Upper lobe of left lung (tissue), 6 donors: ENCODE data around the gene SIK2. TPM values are rescaled to one million over a fixed set of nuclear protein-coding genes. Genes with fewer than 3 reads are reported as not detected.
"Not testable (repeated sequence)": the region's sequence is repeated elsewhere in the genome, so short reads cannot be mapped to it uniquely, and the experiment has no call there.

Experiments used
- ATAC-seq, 2 donors: fragments of 200-7000 bp; cut with Tn5 transposase; one replicate each; pipeline ENCODE4 v1.9.1; 2022; ENCODE audit warnings: mild to moderate bottlenecking in 2 of 2, moderate library complexity in 2 of 2; ENCODE audit not compliant: low FRiP score in 2 of 2
- DNase-seq, 2 donors: peaks; one replicate each; pipeline ENCODE4 v3.0.0-alpha.2; 2019 to 2020
- H3K27ac ChIP-seq, 4 donors: fragments of 200-600 bp; sonication (generic); one replicate each; pipeline ENCODE4 v1.5.1; 2016 to 2019
- H3K27me3 ChIP-seq, 4 donors: fragments of 200-600 bp; sonication (generic); one replicate each; pipeline ENCODE4 v1.5.1; 2017 to 2019
- H3K36me3 ChIP-seq, 4 donors: fragments of 200-600 bp; sonication (generic); one replicate each; pipeline ENCODE4 v1.5.1; 2016 to 2019
- H3K4me1 ChIP-seq, 4 donors: fragments of 200-600 bp; sonication (generic); one replicate each; pipeline ENCODE4 v1.5.1; 2018 to 2019
- H3K4me3 ChIP-seq, 4 donors: fragments of 200-600 bp; sonication (generic); one replicate each; pipeline ENCODE4 v1.5.1; 2017 to 2019; ENCODE audit warnings: mild to moderate bottlenecking in 2 of 4, moderate library complexity in 1 of 4
- H3K9me3 ChIP-seq, 4 donors: fragments of 200-600 bp; sonication (generic); one replicate each; pipeline ENCODE4 v1.5.1; 2018 to 2019
- EP300 ChIP-seq, 4 donors: sonication (generic); formaldehyde crosslinking; IDR thresholded peaks; one replicate each; pipeline ENCODE4 v1.5.1; 2017; ENCODE audit warnings: antibody characterized with exemption in 4 of 4, control low read depth in 2 of 4
- POLR2A ChIP-seq, 4 donors: fragments of 450-650 bp; IDR thresholded peaks; one replicate each; pipeline ENCODE4 v1.5.1; 2016 to 2017; ENCODE audit warnings: antibody characterized with exemption in 4 of 4, mild to moderate bottlenecking in 2 of 4
- POLR2AphosphoS5 ChIP-seq, 2 donors: sonication (generic); formaldehyde crosslinking; IDR thresholded peaks; one replicate each; pipeline ENCODE4 v1.5.1; 2017; ENCODE audit warnings: antibody characterized with exemption in 2 of 2
- WGBS, 2 donors: methylation state at CpG; one replicate each; pipeline ENCODE4 v1.1.5; 2017 to 2018; 5-methylcytosine and 5-hydroxymethylcytosine counted together
- total RNA-seq, 6 donors: library from RNA; depleted of rRNA in 4 of 6; stranded (reverse); fragments of >200 nt in 4 of 6; gene quantifications; one replicate each; pipeline versions ENCODE4 v1.1.0 to v1.2.1, GENCODE V29; 2016 to 2021
- TF ChIP-seq, protein P1 (sequence below), 6 experiments: fragments of 450-650 bp in 4 of 6; fragments of 200-600 bp in 2 of 6; sonication (generic) in 2 of 6; IDR thresholded peaks; one replicate each; pipeline ENCODE4 v1.5.1; 2016 to 2019; ENCODE audit warnings: antibody characterized with exemption in 6 of 6
- donor health status: DM: no; HTN: no; CAD: no; lungs with moderate emphysema.
- donor health status: DM: no; HTN: yes; CAD: no; lungs with severe emphysema.

SIK2 gene
- total RNA-seq, 6 donors from 2014 or later, result 23.0 to 35.9 (median 27.6) TPM

DNA sequence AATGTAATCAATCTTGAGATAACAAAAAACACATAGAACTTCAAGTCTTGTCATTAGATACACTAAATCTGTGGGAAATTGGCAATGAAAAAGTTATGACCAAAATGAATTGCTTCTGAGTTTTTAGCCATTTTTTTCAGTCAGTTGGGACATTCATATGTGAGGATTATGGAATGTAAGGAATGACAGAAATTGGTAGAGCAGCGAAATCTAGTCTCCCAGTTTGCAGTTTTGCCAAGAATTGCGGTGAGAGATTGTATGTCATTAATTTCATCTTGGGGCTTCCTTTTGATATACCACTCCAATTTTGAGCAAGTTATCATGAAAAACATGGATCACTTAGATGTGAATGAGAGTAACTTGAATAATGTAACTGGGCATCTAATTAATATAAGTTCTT is 49.9 kb downstream of the SIK2 start:
- Histone ChIP-seq H3K27me3 (no peaks in the 10 kb centered on the region), H3K4me3 (no peak overlapping the region), H3K36me3 (peaks cover 0 to 4% (median 0%) of the 10 kb centered on the region in 4 donors), H3K4me1 (peaks cover 0 to 6% (median 2%) of the 10 kb centered on the region in 4 donors), H3K9me3 (no peaks in the 10 kb centered on the region), H3K27ac (no peak overlapping the region)
- ATAC-seq (no peak), DNase-seq (no peak)
- 78 to 82% methylated on average over 2 of the region's 2 CpGs for WGBS, 2 donors
- no peak for TF ChIP-seq POLR2AphosphoS5 (IDR thresholded peaks at IDR 0.05)
- TF ChIP-seq POLR2A (IDR thresholded peaks at IDR 0.05), result no peak
- TF ChIP-seq, protein P1, sequence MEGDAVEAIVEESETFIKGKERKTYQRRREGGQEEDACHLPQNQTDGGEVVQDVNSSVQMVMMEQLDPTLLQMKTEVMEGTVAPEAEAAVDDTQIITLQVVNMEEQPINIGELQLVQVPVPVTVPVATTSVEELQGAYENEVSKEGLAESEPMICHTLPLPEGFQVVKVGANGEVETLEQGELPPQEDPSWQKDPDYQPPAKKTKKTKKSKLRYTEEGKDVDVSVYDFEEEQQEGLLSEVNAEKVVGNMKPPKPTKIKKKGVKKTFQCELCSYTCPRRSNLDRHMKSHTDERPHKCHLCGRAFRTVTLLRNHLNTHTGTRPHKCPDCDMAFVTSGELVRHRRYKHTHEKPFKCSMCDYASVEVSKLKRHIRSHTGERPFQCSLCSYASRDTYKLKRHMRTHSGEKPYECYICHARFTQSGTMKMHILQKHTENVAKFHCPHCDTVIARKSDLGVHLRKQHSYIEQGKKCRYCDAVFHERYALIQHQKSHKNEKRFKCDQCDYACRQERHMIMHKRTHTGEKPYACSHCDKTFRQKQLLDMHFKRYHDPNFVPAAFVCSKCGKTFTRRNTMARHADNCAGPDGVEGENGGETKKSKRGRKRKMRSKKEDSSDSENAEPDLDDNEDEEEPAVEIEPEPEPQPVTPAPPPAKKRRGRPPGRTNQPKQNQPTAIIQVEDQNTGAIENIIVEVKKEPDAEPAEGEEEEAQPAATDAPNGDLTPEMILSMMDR (IDR thresholded peaks at IDR 0.05), result no peak
- no peak for TF ChIP-seq EP300 (IDR thresholded peaks at IDR 0.05)

DNA sequence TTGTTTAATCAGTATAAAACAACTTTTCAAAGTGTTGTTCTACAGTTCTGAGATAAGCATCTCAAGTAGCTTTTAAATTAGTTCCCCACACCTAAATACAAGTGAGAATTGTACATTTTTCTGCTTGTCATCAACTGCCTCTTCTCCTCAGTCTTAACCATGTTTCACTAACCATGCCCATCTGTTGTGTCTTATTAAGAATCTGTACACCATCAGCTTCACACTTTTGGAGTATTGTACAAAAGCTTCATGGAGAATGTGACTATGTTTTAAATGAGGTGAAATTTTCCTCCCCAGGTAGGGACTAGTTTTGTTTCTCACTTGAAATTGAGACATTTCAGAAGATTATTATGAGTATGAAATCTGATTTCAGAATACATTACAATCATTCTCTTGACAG is 52.4 kb downstream of the SIK2 start:
- Histone ChIP-seq H3K27me3 (no peaks in the 10 kb centered on the region), H3K4me3 (no peak overlapping the region), H3K27ac (no peak overlapping the region), H3K36me3 (peaks cover 0 to 4% (median 0%) of the 10 kb centered on the region in 4 donors), H3K4me1 (peaks cover 0 to 6% (median 5%) of the 10 kb centered on the region in 4 donors), H3K9me3 (no peaks in the 10 kb centered on the region)
- TF ChIP-seq, protein P1 (IDR thresholded peaks at IDR 0.05), result no peak
- TF ChIP-seq EP300 (IDR thresholded peaks at IDR 0.05) (no peak), POLR2A (IDR thresholded peaks at IDR 0.05) (no peak), POLR2AphosphoS5 (IDR thresholded peaks at IDR 0.05) (no peak)
- no peak for ATAC-seq
- DNase-seq, result no peak

DNA sequence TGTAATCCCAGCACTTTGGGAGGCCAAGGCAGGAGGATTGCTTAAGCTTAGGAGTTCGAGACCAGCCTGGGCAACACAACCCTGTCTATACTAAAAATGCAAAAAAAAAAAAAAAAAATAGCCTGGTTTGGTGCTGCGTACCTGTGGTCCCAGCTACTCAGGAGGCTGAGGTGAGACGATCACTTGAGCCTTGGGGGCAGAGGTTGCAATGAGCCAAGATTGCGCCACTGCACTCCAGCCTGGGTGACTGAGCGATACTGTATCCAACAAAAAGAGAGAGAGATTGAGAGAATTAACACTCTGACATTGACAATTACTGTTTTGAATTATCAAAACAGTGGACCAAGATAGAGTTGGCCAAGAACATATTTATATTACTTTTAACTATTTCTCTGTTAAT is 53.7 kb downstream of the SIK2 start:
- no peak overlapping the region for H3K27ac ChIP-seq
- no peaks in the 10 kb centered on the region for H3K27me3 ChIP-seq
- peaks cover 0 to 7% (median 5%) of the 10 kb centered on the region in 4 donors for H3K4me1 ChIP-seq
- H3K36me3 ChIP-seq, result peaks cover 0 to 4% (median 0%) of the 10 kb centered on the region in 4 donors
- DNase-seq, result no peak
- ATAC-seq, result no peak
- 90 to 94% methylated on average over 5 of the region's 5 CpGs for WGBS, 2 donors
- TF ChIP-seq POLR2AphosphoS5 (IDR thresholded peaks at IDR 0.05), result no peak
- TF ChIP-seq, protein P1 (IDR thresholded peaks at IDR 0.05), result no peak
- no peak for TF ChIP-seq EP300 (IDR thresholded peaks at IDR 0.05)
- no peak for TF ChIP-seq POLR2A (IDR thresholded peaks at IDR 0.05)
- H3K9me3 ChIP-seq, result no peaks in the 10 kb centered on the region
- no peak overlapping the region for H3K4me3 ChIP-seq

DNA sequence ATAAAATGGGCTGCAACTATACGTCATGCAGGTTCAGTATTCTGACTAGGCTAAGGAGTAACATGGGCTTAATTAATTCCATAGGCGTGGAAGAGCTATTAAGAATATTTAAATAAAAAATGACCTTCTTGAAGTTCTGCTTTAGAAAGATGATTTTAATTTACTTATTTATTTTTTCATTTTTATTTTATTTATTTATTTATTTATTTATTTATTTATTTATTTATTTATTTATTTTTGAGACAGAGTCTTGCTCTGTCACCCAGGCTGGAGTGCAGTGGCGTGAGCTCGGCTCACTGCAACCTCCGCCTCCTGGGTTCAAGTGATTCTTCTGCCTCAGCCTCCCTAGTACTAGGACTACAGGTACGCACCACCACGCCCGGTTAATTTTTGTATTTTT is 55.7 kb downstream of the SIK2 start:
- ATAC-seq, H3K4me3 ChIP-seq, H3K27ac ChIP-seq, H3K4me1 ChIP-seq, H3K36me3 ChIP-seq, H3K27me3 ChIP-seq, DNase-seq, H3K9me3 ChIP-seq: not testable (repeated sequence)
- WGBS, 2 donors, result 96 to 98% methylated on average over 8 of the region's 8 CpGs

DNA sequence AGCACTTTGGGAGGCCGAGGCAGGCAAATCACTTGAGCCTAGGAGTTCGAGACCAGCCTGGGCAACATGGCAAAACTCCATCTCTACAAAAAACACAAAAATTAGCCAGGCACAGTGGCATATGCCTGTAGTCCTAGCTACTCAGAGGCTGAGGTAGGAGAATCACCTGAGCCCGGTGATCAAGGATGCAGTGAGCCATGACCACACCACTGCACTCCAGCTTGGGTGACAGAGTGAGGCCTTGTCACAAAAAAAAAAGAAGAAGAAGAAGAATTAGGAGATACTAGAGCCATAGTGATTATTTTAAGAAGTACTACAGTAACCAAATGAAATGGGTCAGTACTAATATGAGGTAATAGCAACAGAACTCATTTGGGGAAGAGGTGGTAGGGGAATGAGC is 56.2 kb downstream of the SIK2 start:
- 97 to 98% methylated on average over 3 of the region's 3 CpGs for WGBS, 2 donors

More for the DNA sequence above, 56.2 kb downstream of the SIK2 start:
- not testable (repeated sequence) for ATAC-seq, H3K27me3 ChIP-seq, H3K27ac ChIP-seq, H3K9me3 ChIP-seq, H3K4me3 ChIP-seq, H3K36me3 ChIP-seq, DNase-seq
- H3K4me1 ChIP-seq, result peaks cover 4 to 15% (median 10%) of the 10 kb centered on the region in 4 donors
